HFFc6 (cell line): Measurements from ENCODE around the gene ZNF407. TPM values are rescaled to one million over a fixed set of nuclear protein-coding genes. Genes with fewer than 3 reads are reported as not detected.

Experiments
- DNase-seq: peaks from one replicate; pipeline ENCODE4 v3.0.0-alpha.2; 2018
- H3K27ac Mint-ChIP-seq: 2 replicates; pipeline ENCODE4 v1.8.0; 2020; ENCODE audit warnings: mild to moderate bottlenecking, mixed read lengths
- H3K27me3 Mint-ChIP-seq: 2 replicates; pipeline ENCODE4 v1.8.0; 2021; ENCODE audit warnings: mild to moderate bottlenecking, moderate library complexity, mixed read lengths; ENCODE audit not compliant: insufficient read depth
- H3K36me3 Mint-ChIP-seq: 2 replicates; pipeline ENCODE4 v1.8.0; 2021; ENCODE audit warnings: low read depth, mixed read lengths
- H3K4me1 Mint-ChIP-seq: 2 replicates; pipeline ENCODE4 v1.8.0; 2020; ENCODE audit warnings: low read depth, mixed read lengths
- H3K4me3 Mint-ChIP-seq: 2 replicates; pipeline ENCODE4 v1.8.0; 2020; ENCODE audit warnings: mild to moderate bottlenecking, moderate library complexity, mixed read lengths
- H3K9me3 Mint-ChIP-seq: 2 replicates; pipeline ENCODE4 v1.8.0; 2020; ENCODE audit warnings: mild to moderate bottlenecking, mixed read lengths
- total RNA-seq, 6 experiments: library from RNA; stranded (reverse); fragmentation: NEBNext Ultra II Directional; extraction: Animal tissue kit (Norgen Biotek cat#: 25700); gene quantifications; 2 replicates in 1 of 6; 3 replicates in 5 of 6; pipeline ENCODE4 v1.2.3, GENCODE V29; 2021
- TF ChIP-seq, protein P1 (sequence below): fragments of 200-600 bp; sonication (generic); IDR thresholded peaks from 2 replicates; pipeline ENCODE4 v1.5.0; 2021; ENCODE audit warnings: antibody characterized with exemption, mild to moderate bottlenecking

The ZNF407 gene
- total RNA-seq, 6 experiments from 2014 or later = 7.9 to 9.7 (median 9.1) TPM

GRCh38 chr18:75037689-75037955, 440.0 kb downstream of the ZNF407 start:
- Mint-ChIP-seq H3K9me3 (no peaks in the 10 kb centered on the region), H3K4me1 (peaks cover 16% of the 10 kb centered on the region), H3K36me3 (no peaks in the 10 kb centered on the region), H3K27ac (no peak overlapping the region), H3K4me3 (no peak overlapping the region), H3K27me3 (no peaks in the 10 kb centered on the region)
- DNase-seq = no peak
- TF ChIP-seq, protein P1, sequence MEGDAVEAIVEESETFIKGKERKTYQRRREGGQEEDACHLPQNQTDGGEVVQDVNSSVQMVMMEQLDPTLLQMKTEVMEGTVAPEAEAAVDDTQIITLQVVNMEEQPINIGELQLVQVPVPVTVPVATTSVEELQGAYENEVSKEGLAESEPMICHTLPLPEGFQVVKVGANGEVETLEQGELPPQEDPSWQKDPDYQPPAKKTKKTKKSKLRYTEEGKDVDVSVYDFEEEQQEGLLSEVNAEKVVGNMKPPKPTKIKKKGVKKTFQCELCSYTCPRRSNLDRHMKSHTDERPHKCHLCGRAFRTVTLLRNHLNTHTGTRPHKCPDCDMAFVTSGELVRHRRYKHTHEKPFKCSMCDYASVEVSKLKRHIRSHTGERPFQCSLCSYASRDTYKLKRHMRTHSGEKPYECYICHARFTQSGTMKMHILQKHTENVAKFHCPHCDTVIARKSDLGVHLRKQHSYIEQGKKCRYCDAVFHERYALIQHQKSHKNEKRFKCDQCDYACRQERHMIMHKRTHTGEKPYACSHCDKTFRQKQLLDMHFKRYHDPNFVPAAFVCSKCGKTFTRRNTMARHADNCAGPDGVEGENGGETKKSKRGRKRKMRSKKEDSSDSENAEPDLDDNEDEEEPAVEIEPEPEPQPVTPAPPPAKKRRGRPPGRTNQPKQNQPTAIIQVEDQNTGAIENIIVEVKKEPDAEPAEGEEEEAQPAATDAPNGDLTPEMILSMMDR = no peak

DNA sequence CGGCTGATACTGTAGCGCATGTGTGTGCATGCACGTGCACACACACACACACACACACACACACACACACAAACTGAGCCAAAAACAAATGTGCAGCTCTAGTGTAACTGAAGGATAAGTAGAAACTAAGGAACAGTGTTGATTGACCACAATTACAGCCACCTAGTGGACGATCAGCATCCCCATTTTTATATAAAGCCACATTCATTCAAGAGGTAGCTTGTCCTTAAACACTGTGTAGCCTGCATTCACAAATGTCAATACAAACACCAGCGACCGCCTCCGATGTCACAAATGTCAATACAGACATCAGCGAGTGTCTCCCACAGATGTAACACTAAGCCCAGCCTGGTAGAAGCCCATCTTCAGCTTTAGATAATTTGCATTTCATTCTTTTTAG, 443.9 kb downstream of the ZNF407 start:
- H3K36me3 Mint-ChIP-seq = no peaks in the 10 kb centered on the region
- H3K27me3 Mint-ChIP-seq = no peaks in the 10 kb centered on the region
- TF ChIP-seq, protein P1 = peak; percentile 72
- peak; percentile 3 for DNase-seq
- no peak overlapping the region for H3K4me3 Mint-ChIP-seq
- peaks cover 7% of the 10 kb centered on the region for H3K4me1 Mint-ChIP-seq
- H3K27ac Mint-ChIP-seq = no peak overlapping the region
- no peaks in the 10 kb centered on the region for H3K9me3 Mint-ChIP-seq

DNA sequence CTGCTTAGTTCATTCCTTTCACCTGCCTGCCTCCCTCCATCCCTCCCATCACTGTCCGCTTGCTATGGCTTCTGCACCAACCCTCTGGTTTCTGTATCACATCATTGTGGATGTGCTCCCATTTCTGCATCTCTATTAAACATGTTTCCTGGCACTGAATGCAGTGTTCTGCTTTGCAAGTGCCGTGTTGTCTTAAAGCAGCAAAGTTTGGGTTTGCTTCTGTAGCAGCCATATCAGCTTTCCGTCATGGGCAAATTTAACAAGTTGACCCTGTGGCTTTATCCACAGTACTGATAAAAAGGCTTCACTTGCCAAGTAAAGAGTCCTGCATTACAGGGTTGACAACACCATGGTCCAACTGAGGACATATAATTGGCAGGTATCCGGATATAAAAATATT, 445.8 kb downstream of the ZNF407 start:
- no peak for DNase-seq
- TF ChIP-seq, protein P1 = no peak
- H3K36me3 Mint-ChIP-seq = no peaks in the 10 kb centered on the region
- no peaks in the 10 kb centered on the region; the same call in 1 of the 2 replicates for H3K27me3 Mint-ChIP-seq
- H3K4me3 Mint-ChIP-seq = no peak overlapping the region
- no peak overlapping the region for H3K27ac Mint-ChIP-seq
- H3K9me3 Mint-ChIP-seq = no peaks in the 10 kb centered on the region
- no peaks in the 10 kb centered on the region for H3K4me1 Mint-ChIP-seq

GRCh38 chr18:75044296-75044695, 446.6 kb downstream of the ZNF407 start:
- no peak overlapping the region for H3K27ac Mint-ChIP-seq
- no peaks in the 10 kb centered on the region for H3K9me3 Mint-ChIP-seq
- no peak for DNase-seq
- no peaks in the 10 kb centered on the region; the same call in 1 of the 2 replicates for H3K27me3 Mint-ChIP-seq
- TF ChIP-seq, protein P1 = no peak
- H3K4me3 Mint-ChIP-seq = no peak overlapping the region
- H3K4me1 Mint-ChIP-seq = no peaks in the 10 kb centered on the region
- no peaks in the 10 kb centered on the region for H3K36me3 Mint-ChIP-seq

DNA sequence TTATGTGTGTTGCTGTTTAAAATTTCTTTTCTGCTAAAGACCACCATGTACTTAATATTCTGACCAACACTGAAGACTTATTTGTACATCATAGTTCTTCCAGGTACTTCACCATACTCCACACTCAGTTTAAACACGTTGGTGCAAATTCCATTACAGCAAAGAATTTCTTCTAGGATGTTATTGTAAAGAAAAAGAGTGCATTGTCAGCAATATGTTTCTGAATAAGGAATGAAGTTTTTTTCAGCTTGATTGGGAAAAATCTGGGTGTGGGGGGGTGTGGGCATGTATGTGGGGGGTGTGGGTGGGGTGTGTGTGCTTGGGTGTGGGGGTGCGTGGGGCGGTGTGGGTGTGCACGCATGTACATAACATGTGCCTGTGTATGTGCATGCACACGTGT, 447.1 kb downstream of the ZNF407 start:
- H3K4me1 Mint-ChIP-seq = no peaks in the 10 kb centered on the region
- DNase-seq = no peak
- H3K4me3 Mint-ChIP-seq = no peak overlapping the region
- no peaks in the 10 kb centered on the region for H3K36me3 Mint-ChIP-seq
- no peaks in the 10 kb centered on the region for H3K9me3 Mint-ChIP-seq
- H3K27me3 Mint-ChIP-seq = no peaks in the 10 kb centered on the region; the same call in 1 of the 2 replicates
- H3K27ac Mint-ChIP-seq = no peak overlapping the region
- TF ChIP-seq, protein P1 = no peak

GRCh38 chr18:75045272-75045671, 447.6 kb downstream of the ZNF407 start:
- Mint-ChIP-seq H3K27ac (no peak overlapping the region), H3K27me3 (no peaks in the 10 kb centered on the region; the same call in 1 of the 2 replicates), H3K4me3 (no peak overlapping the region), H3K9me3 (no peaks in the 10 kb centered on the region), H3K4me1 (no peaks in the 10 kb centered on the region), H3K36me3 (no peaks in the 10 kb centered on the region)
- no peak for DNase-seq
- TF ChIP-seq, protein P1 = no peak
